Measurements from ENCODE around the gene TMEM115. TPM values are rescaled to one million over a fixed set of nuclear protein-coding genes. Genes with fewer than 3 reads are reported as not detected.

Gene TMEM115
- total and polyA plus RNA-seq, 9 of the 15 experiments (the other 6 are each of a cell fraction or from before 2014, with no cell fraction given), result 1.6 to 26.9 (median 14.1) TPM

- no peak for TF ChIP-seq ZFP1 (CRISPR knock-in tag; IDR thresholded peaks at IDR 0.05)
- TF ChIP-seq ZC3H11A (IDR thresholded peaks at IDR 0.05; ENCODE audit: low read depth, low read length), result no peak
- no peak for TF ChIP-seq ZBTB34 (CRISPR knock-in tag; IDR thresholded peaks at IDR 0.05)
Observed at GRCh38 chr3:50357481-50357880, 1.8 kb downstream of the TMEM115 start (continued).

GRCh38 chr3:50356553-50356952, 2.8 kb downstream of the TMEM115 start:
- H3K4me3 ChIP-seq, result peak overlapping the region; percentile 62
- ChIA-PET CTCF (ENCODE audit: low intra/inter-chr PET ratio) (no interaction called here), POLR2A (interaction anchor here (0.6 to 1.7 kb wide), 8 partner anchors 8 to 221 kb away, joined by 3 to 10 read pairs (median 3); partner anchors contain the start of gene HYAL1)
- peaks cover 6% of the 10 kb centered on the region for H3K9me1 ChIP-seq (ENCODE audit: control insufficient read depth, insufficient read depth, low read length)
- no peaks in the 10 kb centered on the region for H3K27me3 ChIP-seq (ENCODE audit: control insufficient read depth in 2 of 2, insufficient read depth in 2 of 2, low read length in 2 of 2)
- TF ChIP-seq HMBOX1 (IDR thresholded peaks at IDR 0.05) (peak; percentile 26; the same call in 1 of the 2 replicates), KDM2B (CRISPR knock-in tag; IDR thresholded peaks at IDR 0.05) (no peak), SIN3A (IDR thresholded peaks at IDR 0.05; ENCODE audit: borderline replicate concordance in 2 of 2, control insufficient read depth in 1 of 2, low read depth in 2 of 2, low read length in 2 of 2) (peak in 1 of 2 experiments; percentile 71; a peak in 1 of 4 replicates), PKNOX1 (IDR thresholded peaks at IDR 0.05) (peak; percentile 31; the same call in 1 of the 2 replicates), MEIS2 (IDR thresholded peaks at IDR 0.05; ENCODE audit: partially characterized antibody) (peak; percentile 14), ZNF644 (tag; IDR thresholded peaks at IDR 0.05; ENCODE audit: low read depth) (no peak), SPI1 (IDR thresholded peaks at IDR 0.05; ENCODE audit: borderline replicate concordance, low read depth, low read length) (peak; percentile 77), ZNF707 (CRISPR knock-in tag; conservative IDR thresholded peaks at IDR 0.05) (0 out of 2 replicates have a peak, but pooled peaks have one; percentile 37), SP1 (CRISPR knock-in tag; IDR thresholded peaks at IDR 0.05) (peak; percentile 34; the same call in 1 of the 2 replicates), HDAC1 (IDR thresholded peaks at IDR 0.05) (peak in 1 of 2 experiments; percentile 48; a peak in 1 of 4 replicates), GMEB1 (CRISPR knock-in tag; IDR thresholded peaks at IDR 0.05) (no peak), ELF4 (CRISPR knock-in tag; IDR thresholded peaks at IDR 0.05) (0 out of 2 replicates have a peak, but pooled peaks have one; percentile 29), SMARCA5 (IDR thresholded peaks at IDR 0.05) (no peak)
- peak overlapping the region; percentile 95 for H3K4me2 ChIP-seq (ENCODE audit: insufficient read depth, low read length)
- no peak overlapping the region; the same call in 2 of the 3 replicates for H3K27ac ChIP-seq (ENCODE audit: extremely low read depth, low read depth, low read length)
- peak overlapping the region; percentile 73 to 74; a peak in 2 of 4 replicates for H3K9ac ChIP-seq (ENCODE audit: insufficient read depth in 1 of 2, low read depth in 2 of 2, low read length in 2 of 2)
- peaks cover 30 to 45% of the 10 kb centered on the region in 2 experiments; a peak in 4 of 5 replicates for H3K4me1 ChIP-seq (replicated peaks in 1 of 2; ENCODE audit: control insufficient read depth in 2 of 2, insufficient read depth in 2 of 2, low read length in 2 of 2)
- ATAC-seq (peak; percentile 62), FAIRE-seq (peak; percentile 84), DNase-seq (ENCODE audit: extremely low read depth in 1 of 4, low spot score in 3 of 4) (peak in 3 of 4 experiments; percentile 38 to 80 (median 64))
- no TSS peak for BruUV-seq (replicated peaks)
- peaks cover 31% of the 10 kb centered on the region; the same call in 1 of the 2 replicates for H4K20me1 ChIP-seq (replicated peaks; ENCODE audit: control insufficient read depth, insufficient read depth, low read length)
- peaks cover 45% of the 10 kb centered on the region; the same call in 2 of the 3 replicates for H3K36me3 ChIP-seq (ENCODE audit: control insufficient read depth, insufficient read depth, low read length)
- peaks cover 46% of the 10 kb centered on the region for H3K79me2 ChIP-seq (ENCODE audit: control insufficient read depth, insufficient read depth, low read length)
- WGBS (ENCODE audit: insufficient coverage, low coverage, missing lambda C conversion rate), result 23% methylated on average over 5 of the region's 5 CpGs
- H3K9me3 ChIP-seq (replicated peaks; ENCODE audit: control insufficient read depth, insufficient read depth, low read depth, low read length), result no peaks in the 10 kb centered on the region
- no peak overlapping the region for H2AFZ ChIP-seq (ENCODE audit: low read depth, low read length)
- intact Hi-C loops (cut with micrococcal nuclease) (loop anchor here (5.0 kb wide), 1 partner anchor 256 kb away; the partner anchor contains the start of gene CISH), in situ Hi-C loops (cut with MboI) (no loop called here)
